HS-27A (cell line): ENCODE results near the gene ADORA1.

Experiments
- DNase-seq: peaks from one replicate; pipeline ENCODE4 v3.0.0-alpha.2; 2012; ENCODE audit warnings: low read depth, missing footprints

ADORA1 gene

GRCh38 chr1:203174324-203174985 lies 46.9 kb downstream of the ADORA1 start:
- no peak for DNase-seq

- no peak for DNase-seq
Observed at GRCh38 chr1:203175237-203175826, 47.8 kb downstream of the ADORA1 start, which contains the start of gene MYBPH. Gene MYBPH (minus strand): TSS chr1:203175826. CDS start chr1:203175755, 71 bp downstream.

GRCh38 chr1:203175827-203176241 lies 48.3 kb downstream of the ADORA1 start:
- DNase-seq = no peak

- no peak for DNase-seq
Observed at GRCh38 chr1:203176273-203177035, 48.9 kb downstream of the ADORA1 start.

- DNase-seq = no peak
Observed at GRCh38 chr1:203177036-203177405, 49.5 kb downstream of the ADORA1 start.

DNA sequence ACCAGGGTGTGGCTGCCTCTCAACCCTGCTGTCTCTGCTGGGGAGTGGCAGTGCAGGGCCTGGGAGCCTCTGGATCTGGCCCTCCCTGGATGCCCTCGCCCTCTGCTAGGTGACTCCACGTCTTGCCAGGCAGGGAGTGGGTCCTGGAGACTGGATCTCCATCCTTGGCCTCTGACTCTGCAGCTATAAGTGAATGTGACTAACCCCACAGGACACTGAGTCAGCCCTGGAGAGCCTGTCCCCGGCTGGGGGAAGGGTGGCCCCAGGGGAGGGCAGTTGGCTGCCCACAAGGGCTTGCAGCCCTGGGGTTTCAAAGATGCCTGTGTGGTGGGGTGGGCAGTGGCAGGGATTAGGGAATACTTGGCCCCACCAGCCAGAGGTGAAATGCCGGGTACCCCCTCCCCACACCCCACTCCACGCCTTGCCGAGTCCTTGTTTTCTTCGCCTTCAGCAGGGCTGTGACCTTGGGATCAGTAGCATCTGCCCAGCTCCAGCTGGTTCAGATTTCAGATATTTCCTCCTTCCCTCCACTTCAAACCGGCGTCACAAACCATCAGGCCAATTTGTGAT lies 50.0 kb downstream of the ADORA1 start:
- DNase-seq = no peak

- no peak for DNase-seq
Observed at GRCh38 chr1:203178083-203178482, 50.6 kb downstream of the ADORA1 start.

DNA sequence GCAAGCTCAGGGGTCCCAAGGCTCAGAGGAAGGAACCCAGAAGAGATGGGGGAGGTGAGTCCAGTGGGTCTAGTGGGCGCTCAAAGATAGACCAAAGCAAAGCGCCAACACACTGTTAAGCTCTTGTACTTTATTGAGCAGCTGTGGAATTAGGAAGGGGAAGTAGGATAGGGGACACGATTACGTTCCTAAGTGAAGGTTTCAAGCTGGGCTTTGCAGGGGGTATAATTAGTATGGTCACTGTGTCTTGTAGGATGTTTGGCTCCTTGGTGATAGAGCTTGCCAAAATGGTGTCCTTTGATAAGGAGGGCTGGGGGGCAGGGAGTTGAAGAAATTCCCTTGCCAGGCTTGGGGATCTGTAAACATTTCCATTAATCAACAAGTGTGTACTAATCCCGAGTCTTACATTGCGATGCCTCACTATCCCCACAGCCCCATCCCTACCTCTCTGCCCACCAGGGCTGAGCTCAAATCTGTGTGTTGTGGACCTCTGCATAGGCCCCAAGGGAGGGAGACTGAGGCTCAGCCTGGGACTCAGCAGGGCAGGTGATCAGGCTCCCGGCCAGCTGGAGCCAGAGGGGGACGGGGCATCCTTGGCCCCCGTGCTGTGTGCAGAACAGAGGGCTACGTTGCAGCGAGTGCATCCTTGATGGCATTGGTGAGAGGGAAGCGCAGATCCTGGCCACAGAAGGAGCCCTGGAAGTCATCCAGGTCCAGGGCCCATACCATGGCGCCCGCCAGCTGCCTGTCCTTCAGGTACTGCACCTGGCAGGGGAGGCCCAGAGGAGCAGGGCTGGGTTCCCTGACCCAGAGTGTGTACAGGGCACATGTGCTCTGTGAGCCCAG lies 51.5 kb downstream of the ADORA1 start:
- no peak for DNase-seq

GRCh38 chr1:203179667-203180005 lies 52.1 kb downstream of the ADORA1 start:
- DNase-seq = no peak

- no peak for DNase-seq
Observed at GRCh38 chr1:203180611-203181330, 53.2 kb downstream of the ADORA1 start.

DNA sequence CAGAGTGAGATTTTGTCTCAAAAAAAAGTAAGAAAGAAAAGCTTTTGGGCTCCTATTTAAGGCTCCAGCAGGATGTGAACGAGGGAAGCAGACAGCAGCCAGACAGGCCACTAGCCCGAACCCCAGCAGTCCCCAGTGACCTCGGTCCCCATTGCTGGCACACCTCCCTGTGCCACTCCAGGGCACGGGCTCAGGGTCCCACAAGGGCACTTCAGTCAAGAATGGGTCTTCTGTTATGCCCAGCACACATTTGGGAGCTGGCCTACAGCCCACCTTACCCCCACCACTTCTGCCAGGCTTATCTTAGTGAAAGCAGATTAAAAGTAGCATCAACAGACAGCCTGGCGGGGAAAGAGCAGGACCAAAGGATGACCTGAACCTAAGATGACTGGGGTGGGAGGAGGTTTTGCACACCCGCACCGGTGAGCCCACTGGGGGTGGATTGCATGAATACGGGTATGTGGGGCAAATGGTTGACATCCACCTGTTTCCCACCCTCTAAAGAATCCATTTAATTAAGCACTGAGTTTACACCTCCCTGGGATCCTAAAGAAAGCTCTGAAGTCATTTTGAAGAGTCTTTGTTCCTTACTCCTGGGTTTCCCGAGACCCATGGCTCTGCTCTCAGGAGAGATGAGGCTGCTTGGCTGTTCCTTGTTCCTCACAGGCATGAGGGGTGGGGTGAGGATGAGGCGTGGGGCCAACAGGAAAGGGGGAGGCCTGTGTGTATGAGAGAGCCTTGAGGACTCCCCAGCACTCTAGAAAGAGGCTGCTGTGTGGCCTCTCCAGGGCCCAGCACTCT lies 54.3 kb downstream of the ADORA1 start:
- no peak for DNase-seq

GRCh38 chr1:203182387-203182953 lies 54.9 kb downstream of the ADORA1 start:
- no peak for DNase-seq

GRCh38 chr1:203183828-203184227 lies 56.3 kb downstream of the ADORA1 start:
- DNase-seq = no peak

GRCh38 chr1:203184467-203184866 lies 56.9 kb downstream of the ADORA1 start:
- DNase-seq = no peak

DNA sequence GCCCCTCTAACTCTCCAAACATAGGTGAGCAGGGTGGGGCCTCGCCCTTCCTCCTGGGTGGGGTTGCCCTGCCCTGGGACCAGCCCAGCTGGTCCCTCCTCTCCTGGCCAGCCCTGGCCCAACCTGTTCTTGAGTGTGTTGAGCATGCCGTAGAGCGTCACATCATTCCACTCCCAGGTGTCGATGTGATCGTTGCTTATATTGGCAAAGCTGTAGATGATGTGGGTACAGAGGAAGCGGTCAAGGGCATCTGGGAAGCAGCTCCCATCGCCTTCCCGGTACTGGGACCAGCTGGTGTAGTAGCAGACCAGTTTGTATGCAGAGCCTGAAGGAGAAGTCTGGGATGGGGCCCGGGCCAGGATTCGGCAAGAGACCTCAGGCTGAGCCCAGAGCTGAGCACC lies 57.5 kb downstream of the ADORA1 start:
- no peak for DNase-seq

- DNase-seq = no peak
Observed at GRCh38 chr1:203185585-203185984, 58.1 kb downstream of the ADORA1 start.

DNA sequence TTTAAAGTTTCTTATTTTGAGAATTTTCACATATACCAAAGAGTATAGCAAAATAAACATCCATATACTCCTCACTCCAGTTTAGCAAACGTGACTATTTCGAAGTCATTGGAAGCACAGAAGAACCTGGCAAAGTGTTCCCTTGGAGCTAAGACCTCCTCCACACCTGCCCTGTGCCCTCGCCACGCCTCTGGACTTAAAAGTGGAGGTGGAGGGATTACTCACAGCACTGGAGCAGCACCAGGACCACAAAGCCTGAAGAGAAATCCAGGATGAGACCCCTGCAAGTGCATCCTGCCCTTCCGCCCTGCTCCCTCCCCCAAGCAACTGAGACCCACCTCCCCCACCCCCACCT lies 58.5 kb downstream of the ADORA1 start:
- no peak for DNase-seq

DNA sequence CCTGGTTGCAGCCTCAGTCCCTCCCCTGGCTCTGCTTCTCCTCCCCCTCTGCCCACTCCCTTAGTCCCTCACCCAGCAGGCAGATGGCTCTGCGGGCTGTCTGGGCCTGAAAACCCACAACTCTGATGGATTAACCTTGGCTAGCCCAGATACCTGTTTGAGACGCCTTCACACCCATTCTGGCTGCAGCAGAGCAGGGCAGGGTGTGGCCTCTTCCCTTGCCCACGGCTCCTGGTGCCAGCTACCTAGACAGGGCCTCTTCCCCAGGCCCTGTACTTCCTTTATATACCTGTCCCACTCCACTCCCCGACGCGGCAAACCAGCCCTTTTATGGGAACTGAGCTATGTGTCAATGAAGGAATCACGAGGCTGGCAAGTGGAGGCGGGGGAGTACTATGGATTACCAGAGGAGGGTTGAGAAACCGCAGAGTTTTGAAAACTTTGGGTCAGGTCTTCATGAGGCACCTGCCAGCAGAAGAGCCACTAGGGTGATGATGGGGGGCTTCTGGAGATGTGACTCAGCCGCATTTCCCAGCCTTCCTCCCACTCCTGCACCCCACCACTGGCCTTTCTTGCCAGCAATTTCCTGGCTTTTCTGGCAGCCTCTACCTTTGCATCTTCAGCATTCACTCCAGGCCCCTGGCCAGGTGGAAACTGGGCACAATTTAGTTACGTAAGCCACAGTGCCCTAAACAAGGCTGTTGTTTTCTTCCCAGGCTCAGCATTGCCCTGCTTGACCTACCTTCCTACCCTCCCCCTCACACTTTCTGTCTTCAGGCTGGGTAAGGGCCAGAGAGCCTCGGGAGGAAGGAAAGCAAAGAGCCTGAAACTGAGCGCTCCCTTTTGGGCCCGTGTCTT lies 59.1 kb downstream of the ADORA1 start, which contains the start of gene CHI3L1:
CHI3L1 (minus strand) TSS at position 259 of the 858 bp plus-strand sequence; CDS start at position 178, 81 bp downstream.
- DNase-seq = no peak

GRCh38 chr1:203187304-203187685 lies 59.8 kb downstream of the ADORA1 start:
- DNase-seq = no peak
